ENCODE data around the gene UCP2.

The UCP2 gene

DNA sequence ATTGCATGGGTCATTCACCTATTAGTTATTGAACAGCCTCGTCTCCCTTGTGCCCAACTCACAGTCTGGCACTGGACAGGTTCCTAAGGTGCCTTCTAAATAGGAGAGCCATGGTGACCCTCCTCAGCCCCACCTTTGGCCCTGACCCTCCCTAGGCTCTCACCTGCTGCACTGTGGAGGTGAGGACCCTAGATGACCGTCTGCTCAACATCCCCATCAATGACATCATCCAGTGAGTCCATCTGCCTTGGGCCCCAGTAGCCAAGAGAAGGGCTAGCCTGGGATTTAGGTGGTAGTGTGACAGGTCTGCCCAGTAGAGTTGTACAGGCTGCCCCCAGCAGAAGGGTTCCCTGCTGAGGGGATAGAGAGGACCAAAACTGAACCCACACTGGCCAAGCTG, 13.6 kb downstream of the UCP2 start:
- DNase-seq = no peak

DNA sequence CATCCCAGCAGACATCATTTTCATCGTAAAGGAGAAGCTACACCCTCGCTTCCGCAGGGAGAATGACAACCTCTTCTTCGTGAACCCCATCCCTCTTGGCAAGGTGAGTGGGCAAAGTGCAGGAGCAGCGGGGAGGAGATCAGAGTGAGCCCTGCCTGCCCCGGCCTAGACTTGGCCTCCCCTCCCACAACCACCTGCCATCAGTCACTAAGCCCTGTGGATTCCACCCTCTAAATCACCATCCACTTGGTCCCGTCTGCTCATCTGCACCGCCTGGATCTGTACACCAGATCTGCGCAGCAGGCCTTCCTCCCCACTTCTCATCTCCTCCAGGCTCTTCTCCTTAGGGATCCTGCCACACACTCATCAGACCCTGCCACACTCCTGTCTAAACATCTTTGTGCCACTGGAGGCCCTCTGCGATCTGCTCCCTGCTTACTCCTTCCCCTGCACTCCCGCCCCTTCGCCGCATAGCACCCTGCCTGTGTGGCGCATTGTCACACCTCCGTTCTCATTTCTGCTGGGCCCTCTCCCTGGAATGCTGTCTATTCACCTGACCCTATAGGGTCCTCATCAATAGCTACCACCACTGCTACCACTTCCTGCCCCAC, 14.2 kb downstream of the UCP2 start:
- no peak for DNase-seq

- DNase-seq = no peak
Observed at GRCh38 chr11:73965764-73966121, 16.9 kb downstream of the UCP2 start.

DNA sequence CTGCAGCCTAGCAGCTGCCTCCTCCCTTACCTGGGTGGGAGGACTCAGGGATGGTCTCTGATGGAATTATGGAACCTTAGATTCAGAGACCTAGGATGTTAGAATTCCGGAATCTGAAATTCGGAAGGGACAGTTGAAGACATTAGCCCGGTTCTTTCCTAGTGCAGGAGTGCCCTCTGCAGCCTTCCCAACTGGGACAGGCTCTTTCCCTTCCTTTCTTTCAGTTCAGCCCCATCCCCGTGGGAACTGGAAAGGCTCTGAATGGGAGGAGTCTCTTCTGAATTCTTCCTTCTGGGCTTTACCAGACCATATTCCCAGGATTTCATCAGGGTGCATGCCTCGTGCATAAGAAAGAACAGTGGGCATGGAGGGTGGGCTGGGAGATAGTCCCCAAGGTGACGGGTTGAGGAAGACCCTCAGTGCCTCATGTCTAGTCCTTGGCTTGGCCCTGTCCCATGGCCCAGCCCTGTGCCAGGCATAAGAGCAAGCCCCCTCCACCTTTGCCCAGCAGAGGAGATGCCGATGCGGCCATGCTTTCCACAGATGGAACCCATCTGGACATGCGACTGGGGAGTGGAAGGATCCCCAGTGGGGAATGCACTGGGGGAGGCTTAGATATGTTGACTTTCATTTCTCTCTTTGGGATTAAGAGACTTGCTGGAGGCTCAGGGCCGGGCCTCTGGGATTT, 17.4 kb downstream of the UCP2 start:
- no peak for DNase-seq

GRCh38 chr11:73963861-73964260, 18.8 kb downstream of the UCP2 start:
- no peak for DNase-seq

DNA sequence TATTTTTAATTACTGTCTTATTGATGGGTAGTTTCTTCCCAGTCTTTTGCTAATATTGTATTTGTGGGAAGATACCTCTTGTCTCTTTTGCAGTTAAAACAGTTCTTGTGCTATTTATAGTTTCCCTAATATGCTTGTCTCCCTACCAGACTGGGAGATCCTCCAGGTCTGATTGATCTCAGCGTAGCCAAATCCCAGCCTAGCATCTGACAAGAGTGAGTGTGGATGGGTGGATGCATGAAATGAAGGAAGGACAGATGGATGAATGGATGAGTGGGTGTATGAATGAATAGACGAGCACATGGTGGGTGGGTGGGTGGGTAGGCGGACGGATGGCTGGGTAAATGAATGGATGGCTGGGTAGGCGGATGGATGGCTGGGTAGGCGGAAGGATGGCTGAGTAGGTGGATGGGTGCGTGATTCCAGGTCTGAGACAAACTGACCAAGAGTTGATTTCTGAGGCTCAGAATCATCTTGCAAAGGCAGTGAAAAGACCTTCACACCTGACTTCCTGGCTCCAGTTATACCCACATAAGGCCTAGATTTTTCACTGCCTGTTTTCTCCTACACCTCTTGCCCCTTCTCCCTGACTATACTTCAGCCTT, 20.4 kb downstream of the UCP2 start:
- DNase-seq = no peak

GRCh38 chr11:73961321-73961720, 21.3 kb downstream of the UCP2 start:
- DNase-seq = no peak

DNA sequence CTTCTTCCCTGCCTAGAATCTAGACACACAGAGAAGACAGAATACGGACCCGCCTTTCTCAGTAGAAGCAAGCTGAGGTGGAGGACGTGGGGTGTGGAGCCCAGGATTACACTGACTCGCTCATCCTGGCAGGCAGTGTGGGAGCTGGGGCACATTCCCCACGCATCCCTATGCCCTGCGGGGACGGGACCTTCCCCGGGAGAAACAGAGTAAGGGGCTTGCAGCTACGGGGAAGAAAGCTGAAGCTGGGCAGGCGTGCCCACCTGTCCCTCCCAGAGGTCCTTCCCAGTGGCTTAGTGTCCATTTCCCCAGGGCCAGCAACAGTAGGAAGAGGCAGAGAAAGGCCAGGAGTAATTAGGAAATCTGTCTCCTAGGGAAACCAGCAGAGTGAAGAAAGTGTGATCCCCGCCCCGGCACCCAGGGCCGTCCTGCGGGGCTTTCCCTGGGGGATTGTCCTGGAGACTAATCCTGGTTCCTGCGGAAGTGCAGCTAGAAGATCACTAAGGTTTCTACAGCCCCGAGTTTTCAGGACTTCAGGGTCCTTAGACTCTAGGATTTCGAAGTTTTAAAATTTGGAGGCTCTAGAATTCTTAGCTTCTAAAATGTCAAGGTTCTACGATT, 24.0 kb downstream of the UCP2 start:
- DNase-seq = no peak

GRCh38 chr11:73957654-73958361, 24.8 kb downstream of the UCP2 start:
- DNase-seq = no peak

GRCh38 chr11:73956876-73957653, 25.6 kb downstream of the UCP2 start:
- no peak for DNase-seq

DNA sequence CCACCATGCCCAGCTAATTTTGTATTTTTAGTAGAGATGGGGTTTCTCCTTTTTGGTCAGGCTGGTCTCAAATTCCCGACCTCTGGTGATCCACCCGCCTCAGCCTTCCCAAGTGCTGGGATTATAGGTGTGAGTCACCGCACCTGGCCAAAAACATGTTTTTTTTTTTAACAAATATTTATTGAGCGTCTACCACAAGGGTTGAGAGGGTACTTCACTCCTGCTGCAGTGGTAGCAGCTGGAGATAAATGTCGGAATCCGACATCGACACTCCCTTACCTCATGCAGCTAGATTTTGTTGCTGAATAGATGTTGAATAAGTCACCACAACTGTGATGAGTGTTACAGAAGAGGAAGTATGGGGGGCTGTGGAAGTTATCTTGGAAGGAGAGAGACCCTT, 30.8 kb downstream of the UCP2 start:
- no peak for DNase-seq

GRCh38 chr11:73950869-73951710, 31.6 kb downstream of the UCP2 start, which contains the start of gene DNAJB13:
DNAJB13 (plus strand) TSS chr11:73951026; CDS start chr11:73951070, 44 bp downstream.
- no peak for DNase-seq

- no peak for DNase-seq
Observed at GRCh38 chr11:73949912-73950311, 32.7 kb downstream of the UCP2 start.

DNA sequence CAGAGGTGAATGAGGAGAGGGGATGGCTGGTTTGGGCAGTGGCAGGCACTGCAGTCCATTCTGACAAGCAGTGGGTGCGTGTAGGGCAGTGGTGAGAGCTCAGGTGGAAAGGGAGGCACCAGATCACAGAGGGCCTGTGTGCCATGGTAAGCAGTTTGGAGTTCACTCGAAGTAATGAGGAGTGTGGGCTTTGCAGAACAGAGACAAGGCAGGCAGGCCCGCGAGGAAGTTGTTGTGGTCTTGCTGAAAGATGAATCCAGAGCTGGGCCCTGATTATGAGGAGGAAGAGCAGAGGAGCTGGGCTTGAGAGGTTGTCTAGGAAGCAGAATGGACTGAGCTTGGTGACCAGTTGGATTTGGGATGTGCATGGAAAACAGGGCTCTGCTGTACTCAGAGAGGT, 33.4 kb downstream of the UCP2 start:
- no peak for DNase-seq

- DNase-seq = no peak
Observed at GRCh38 chr11:73946798-73947458, 35.7 kb downstream of the UCP2 start.

DNA sequence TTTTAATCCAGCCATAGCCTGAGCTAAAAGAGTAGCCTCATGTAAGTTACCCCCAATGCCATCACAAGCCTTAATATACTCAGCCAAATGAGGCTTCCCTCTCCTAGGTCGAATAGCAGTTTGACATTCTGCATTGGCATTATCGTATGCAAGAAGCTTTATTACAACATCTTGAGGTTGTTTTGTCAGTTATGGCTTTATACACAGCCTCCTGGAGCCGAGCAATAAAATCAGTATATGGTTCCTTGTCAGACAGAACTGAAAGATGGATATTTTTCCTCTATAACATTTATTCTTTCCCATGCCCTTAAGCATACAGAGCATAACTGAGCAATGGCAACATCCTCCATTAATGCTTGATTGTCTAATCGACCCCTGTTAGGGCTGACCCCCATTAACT, 37.2 kb downstream of the UCP2 start:
- DNase-seq = no peak

GRCh38 chr11:73944901-73945300, 37.7 kb downstream of the UCP2 start:
- DNase-seq = no peak

- DNase-seq = no peak
Observed at GRCh38 chr11:73944085-73944484, 38.6 kb downstream of the UCP2 start.

- DNase-seq = no peak
Observed at GRCh38 chr11:73942010-73942409, 40.6 kb downstream of the UCP2 start.

- no peak for DNase-seq
Observed at GRCh38 chr11:73940801-73941570, 41.7 kb downstream of the UCP2 start.

Data from COR-L47 (cell line).